IMR-90 (cell line): ENCODE results near the gene TICAM1. TPM values are rescaled to one million over a fixed set of nuclear protein-coding genes. Genes with fewer than 3 reads are reported as not detected.

Experiments
- ATAC-seq: fragments of 200-7000 bp; cut with Tn5 transposase; 2 replicates; pipeline ENCODE4 v1.9.1; 2020; ENCODE audit warnings: low read depth, mild to moderate bottlenecking, moderate library complexity
- BruUV-seq: library from RNA; stranded (reverse); fragments of 400-500 nt; replicated peaks from 2 replicates; lab custom pipeline; 2021; lab: Mats Ljungman, UMichigan
- CTCF ChIA-PET: fragments of 300-600 bp; formaldehyde crosslinking; extraction: SDS; loops from one replicate; lab custom pipeline; 2021; ENCODE audit warnings: antibody characterized with exemption; lab: Yijun Ruan, JAX
- POLR2A ChIA-PET: fragments of 300-600 bp; sonication (Branson Sonifier 250); formaldehyde crosslinking; loops from one replicate; lab custom pipeline; 2022; ENCODE audit warnings: antibody characterized with exemption; ENCODE audit not compliant: unreplicated experiment; lab: Charles Lee
- DNase-seq: peaks from one replicate; pipeline ENCODE4 v3.0.0; 2013
- H2AFZ ChIP-seq: replicated peaks from 2 replicates; pipeline ENCODE3; 2013; ENCODE audit warnings: low read length, mild to moderate bottlenecking; ENCODE audit not compliant: poor library complexity
- H2AK5ac ChIP-seq: 2 replicates; pipeline ENCODE4 v1.6.1; 2013; ENCODE audit warnings: low read depth, low read length, inconsistent platforms
- H2AK9ac ChIP-seq: replicated peaks from 2 replicates; pipeline ENCODE3; 2013; ENCODE audit warnings: mild to moderate bottlenecking, low read depth, low read length, moderate library complexity; ENCODE audit not compliant: poor library complexity
- H2BK120ac ChIP-seq: 2 replicates; pipeline ENCODE4 v1.6.1; 2013; ENCODE audit warnings: low read depth, low read length, inconsistent platforms
- H2BK15ac ChIP-seq: 3 replicates; pipeline ENCODE4 v1.6.1; 2013; ENCODE audit warnings: low read depth, low read length, inconsistent platforms
- H2BK20ac ChIP-seq: 2 replicates; pipeline ENCODE4 v1.6.1; 2013; ENCODE audit warnings: low read depth, mild to moderate bottlenecking, inconsistent platforms, low read length, moderate library complexity
- H2BK5ac ChIP-seq: 2 replicates; pipeline ENCODE4 v1.6.1; 2013; ENCODE audit warnings: mild to moderate bottlenecking, low read depth, low read length, inconsistent platforms; ENCODE audit not compliant: poor library complexity, severe bottlenecking
- H3K14ac ChIP-seq: replicated peaks from 2 replicates; pipeline ENCODE4 v1.6.1; 2013; ENCODE audit warnings: low read depth, low read length, inconsistent platforms
- H3K18ac ChIP-seq: 2 replicates; pipeline ENCODE4 v1.6.1; 2013; ENCODE audit warnings: low read depth, low read length, control low read depth
- H3K23ac ChIP-seq: 2 replicates; pipeline ENCODE4 v1.6.1; 2013; ENCODE audit warnings: low read depth, low read length, inconsistent platforms
- H3K27ac ChIP-seq: 2 replicates; pipeline ENCODE4 v1.5.1; 2013; ENCODE audit warnings: mild to moderate bottlenecking, control low read depth, low read length; ENCODE audit not compliant: insufficient read depth
- H3K27me3 ChIP-seq: 2 replicates; pipeline ENCODE4 v1.6.1; 2013; ENCODE audit warnings: low read length; ENCODE audit not compliant: control insufficient read depth, insufficient read depth
- H3K36me3 ChIP-seq: 2 replicates; pipeline ENCODE4 v1.6.1; 2013; ENCODE audit warnings: low read length, mixed read lengths; ENCODE audit not compliant: control insufficient read depth, insufficient read depth
- H3K4ac ChIP-seq: 2 replicates; pipeline ENCODE4 v1.6.1; 2013; ENCODE audit warnings: low read depth, low read length, inconsistent platforms
- H3K4me1 ChIP-seq: 2 replicates; pipeline ENCODE4 v1.6.1; 2013; ENCODE audit warnings: low read length, mixed read lengths; ENCODE audit not compliant: control insufficient read depth, insufficient read depth
- H3K4me2 ChIP-seq: 2 replicates; pipeline ENCODE4 v1.6.1; 2013; ENCODE audit warnings: low read depth, mild to moderate bottlenecking, control low read depth, low read length, moderate library complexity
- H3K4me3 ChIP-seq: 2 replicates; pipeline ENCODE4 v1.5.1; 2013; ENCODE audit warnings: low read depth, mild to moderate bottlenecking, control low read depth, low read length, moderate library complexity; ENCODE audit not compliant: insufficient read depth
- H3K56ac ChIP-seq: 2 replicates; pipeline ENCODE4 v1.6.1; 2013; ENCODE audit warnings: low read length, inconsistent platforms; ENCODE audit not compliant: insufficient read depth; ENCODE audit errors: extremely low read depth
- H3K79me1 ChIP-seq, 2 experiments: 2 replicates each; pipeline ENCODE4 v1.6.1; 2013; ENCODE audit warnings: low read length in 2 of 2, inconsistent platforms in 1 of 2, low read depth in 1 of 2
- H3K9ac ChIP-seq: 2 replicates; pipeline ENCODE4 v1.6.1; 2013; ENCODE audit warnings: low read depth, low read length, control low read depth
- H3K9me1 ChIP-seq: 2 replicates; pipeline ENCODE4 v1.6.1; 2013; ENCODE audit warnings: low read length, inconsistent platforms; ENCODE audit not compliant: insufficient read depth
- H3K9me3 ChIP-seq: 2 replicates; pipeline ENCODE4 v1.6.1; 2013; ENCODE audit warnings: low read length; ENCODE audit not compliant: control insufficient read depth, insufficient read depth
- H4K20me1 ChIP-seq: 2 replicates; pipeline ENCODE4 v1.6.1; 2013; ENCODE audit warnings: low read length, inconsistent platforms; ENCODE audit not compliant: insufficient read depth
- H4K5ac ChIP-seq: 2 replicates; pipeline ENCODE4 v1.6.1; 2013; ENCODE audit warnings: mild to moderate bottlenecking, low read depth, low read length, control low read depth
- H4K8ac ChIP-seq, 2 experiments: 2 replicates each; pipeline ENCODE4 v1.6.1; 2013; ENCODE audit warnings: low read depth in 2 of 2, low read length in 2 of 2, control low read depth in 1 of 2, inconsistent platforms in 1 of 2
- H4K91ac ChIP-seq: 2 replicates; pipeline ENCODE4 v1.6.1; 2013; ENCODE audit warnings: low read depth, low read length, inconsistent platforms; ENCODE audit not compliant: insufficient read depth
- BHLHE40 ChIP-seq: fragments of 150-350 bp; IDR thresholded peaks from 2 replicates; pipeline ENCODE4 v1.6.1; 2016; ENCODE audit warnings: mild to moderate bottlenecking, low read depth, low read length
- CHD1 ChIP-seq: IDR thresholded peaks from 2 replicates; pipeline ENCODE4 v1.6.1; 2012; ENCODE audit warnings: low read depth, low read length, improper control_type of control experiment
- FOS ChIP-seq: fragments of 150-350 bp; IDR thresholded peaks from 2 replicates; pipeline ENCODE4 v1.6.1; 2016; ENCODE audit warnings: low read depth, low read length
- MAFK ChIP-seq: IDR thresholded peaks from 2 replicates; pipeline ENCODE4 v1.6.1; 2012; ENCODE audit warnings: low read depth, low read length, improper control_type of control experiment
- MXI1 ChIP-seq: IDR thresholded peaks from 2 replicates; pipeline ENCODE4 v1.6.1; 2012; ENCODE audit warnings: low read depth, mild to moderate bottlenecking, low read length, moderate library complexity, borderline replicate concordance
- POLR2A ChIP-seq: IDR thresholded peaks from 2 replicates; pipeline ENCODE4 v1.6.1; 2012; ENCODE audit warnings: mild to moderate bottlenecking, low read depth, low read length
- RAD21 ChIP-seq: IDR thresholded peaks from 2 replicates; pipeline ENCODE4 v1.6.1; 2012; ENCODE audit warnings: low read length, improper control_type of control experiment
- RFX5 ChIP-seq: IDR thresholded peaks from 2 replicates; pipeline ENCODE4 v1.8.0; 2012; ENCODE audit warnings: low read depth, mild to moderate bottlenecking, low read length, moderate library complexity
- SMC3 ChIP-seq: fragments of 150-350 bp; IDR thresholded peaks from 2 replicates; pipeline ENCODE4 v1.6.1; 2016; ENCODE audit warnings: low read depth, mild to moderate bottlenecking, antibody characterized with exemption, low read length, moderate library complexity
- WGBS, 2 experiments: methylation state at CpG; one replicate each; pipeline versions ENCODE4 v1.1.5 to v1.1.7; 2013; ENCODE audit warnings: missing lambda C conversion rate in 2 of 2; ENCODE audit not compliant: insufficient read length in 1 of 2; ENCODE audit errors: extremely low coverage in 2 of 2; 5-methylcytosine and 5-hydroxymethylcytosine counted together
- dilution Hi-C: fragments of 300-500 bp; cut with HindIII; formaldehyde crosslinking; loops from one replicate; pipeline ENCODE4 v1.14.3; 2018; ENCODE audit warnings: low sequenced_read_pairs; ENCODE audit not compliant: unreplicated experiment
- in situ Hi-C: fragments of 300-500 bp; cut with MboI; formaldehyde crosslinking; loops from 3 replicates; pipeline ENCODE4 v1.14.3; 2019; ENCODE audit warnings: low sequenced_read_pairs, inconsistent platforms, mixed read lengths
- intact Hi-C: fragments of 100-400 bp; cut with micrococcal nuclease; formaldehyde crosslinking; loops from 2 replicates; pipeline ENCODE4 v1.10.0; 2022
- polyA plus RNA-seq, 3 experiments: library from polyadenylated mRNA; depleted of rRNA; stranded (reverse); fragments of >200 nt; gene quantifications; 2 replicates each; pipeline ENCODE4 v1.2.3, GENCODE V29; 2012; ENCODE audit warnings: low replicate concordance in 1 of 3
- total RNA-seq: library from RNA; depleted of rRNA; stranded (reverse); fragments of >200 nt; gene quantifications from 2 replicates; pipeline ENCODE4 v1.2.3, GENCODE V29; 2012
- TF ChIP-seq, protein P1 (sequence below): conservative IDR thresholded peaks from 2 replicates; pipeline ENCODE4 v1.5.1; 2012; ENCODE audit warnings: mild to moderate bottlenecking, low read depth, low read length, improper control_type of control experiment
- TF ChIP-seq, protein P2 (sequence below): fragments of 150-350 bp; IDR thresholded peaks from 2 replicates; pipeline ENCODE4 v1.6.1; 2016; ENCODE audit warnings: low read depth, mild to moderate bottlenecking, low read length, moderate library complexity, borderline replicate concordance

TICAM1 gene
- total and polyA plus RNA-seq, 2 of the 4 experiments (the other 2 are of a cell fraction) = 0.90 to 9.2 TPM

DNA sequence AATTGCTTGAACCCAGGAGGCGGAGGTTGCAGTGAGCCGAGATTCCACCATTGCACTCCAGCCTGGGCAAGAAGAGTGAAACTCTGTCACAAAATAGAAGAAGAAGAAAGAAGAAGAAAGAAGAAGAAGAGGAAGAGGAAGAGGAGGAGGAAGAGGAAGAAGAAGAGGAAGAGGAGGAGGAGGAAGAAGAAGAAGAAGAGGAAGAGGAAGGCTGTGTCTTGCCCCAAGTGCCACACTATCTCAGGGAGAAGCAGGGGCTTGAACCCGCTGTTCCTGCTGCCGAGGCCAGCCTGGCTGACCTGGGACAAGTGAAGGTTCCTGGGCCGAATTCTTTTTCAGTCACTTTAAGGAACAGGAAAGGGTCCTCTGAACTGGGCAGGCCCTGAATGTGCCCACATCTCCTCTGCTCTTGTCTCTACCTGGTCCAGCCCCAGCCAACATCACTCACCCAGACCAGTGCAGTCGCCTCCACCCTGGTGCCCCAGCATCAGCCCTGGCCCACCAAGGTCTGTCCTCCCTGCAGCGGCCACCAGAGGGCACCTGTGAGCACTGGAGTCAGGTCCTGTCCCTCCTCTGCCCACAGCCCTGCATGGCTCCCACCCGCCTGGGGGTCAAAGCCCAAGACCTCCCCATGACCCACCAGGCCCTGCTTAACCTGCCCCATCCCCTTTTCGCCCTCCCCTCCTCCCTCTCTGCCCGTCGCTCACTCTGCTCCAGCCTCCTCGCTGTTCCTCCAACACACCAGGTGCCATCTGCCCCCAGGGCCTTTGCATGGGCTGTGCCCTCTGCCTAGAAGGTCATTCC, 20.0 kb downstream of the TICAM1 start (continued):
- TF ChIP-seq, protein P1, sequence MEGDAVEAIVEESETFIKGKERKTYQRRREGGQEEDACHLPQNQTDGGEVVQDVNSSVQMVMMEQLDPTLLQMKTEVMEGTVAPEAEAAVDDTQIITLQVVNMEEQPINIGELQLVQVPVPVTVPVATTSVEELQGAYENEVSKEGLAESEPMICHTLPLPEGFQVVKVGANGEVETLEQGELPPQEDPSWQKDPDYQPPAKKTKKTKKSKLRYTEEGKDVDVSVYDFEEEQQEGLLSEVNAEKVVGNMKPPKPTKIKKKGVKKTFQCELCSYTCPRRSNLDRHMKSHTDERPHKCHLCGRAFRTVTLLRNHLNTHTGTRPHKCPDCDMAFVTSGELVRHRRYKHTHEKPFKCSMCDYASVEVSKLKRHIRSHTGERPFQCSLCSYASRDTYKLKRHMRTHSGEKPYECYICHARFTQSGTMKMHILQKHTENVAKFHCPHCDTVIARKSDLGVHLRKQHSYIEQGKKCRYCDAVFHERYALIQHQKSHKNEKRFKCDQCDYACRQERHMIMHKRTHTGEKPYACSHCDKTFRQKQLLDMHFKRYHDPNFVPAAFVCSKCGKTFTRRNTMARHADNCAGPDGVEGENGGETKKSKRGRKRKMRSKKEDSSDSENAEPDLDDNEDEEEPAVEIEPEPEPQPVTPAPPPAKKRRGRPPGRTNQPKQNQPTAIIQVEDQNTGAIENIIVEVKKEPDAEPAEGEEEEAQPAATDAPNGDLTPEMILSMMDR = peak; percentile 71
- TF ChIP-seq POLR2A = no peak
- TF ChIP-seq BHLHE40 = no peak

DNA sequence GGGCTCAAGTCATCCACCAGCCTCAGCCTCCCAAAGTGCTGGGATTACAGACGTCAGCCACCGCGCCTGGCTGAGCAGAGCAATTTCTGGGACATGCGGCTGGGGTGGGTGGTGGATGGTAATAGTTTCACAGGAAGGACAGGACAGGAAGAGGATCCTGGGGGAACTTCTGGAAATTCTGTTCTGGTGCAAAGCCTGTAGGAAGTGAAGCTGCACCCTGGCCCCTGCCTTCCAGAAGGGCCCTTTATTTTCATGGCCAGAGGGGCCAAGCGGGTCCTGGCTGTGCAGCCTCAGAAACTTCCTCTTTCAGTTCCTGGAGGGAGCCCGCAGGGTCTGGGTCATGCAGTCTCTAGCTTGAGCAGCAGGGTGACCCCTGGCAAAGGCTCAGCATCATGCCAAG, 24.3 kb downstream of the TICAM1 start:
- in situ Hi-C loops (loop anchor here (5.0 kb wide), 2 partner anchors 105 to 225 kb away; no protein-coding TSS in a partner anchor), intact Hi-C loops (no loop called here)
- BruUV-seq = no TSS peak
- no peak for TF ChIP-seq CHD1
- TF ChIP-seq RAD21 = no peak
- TF ChIP-seq, protein P2, sequence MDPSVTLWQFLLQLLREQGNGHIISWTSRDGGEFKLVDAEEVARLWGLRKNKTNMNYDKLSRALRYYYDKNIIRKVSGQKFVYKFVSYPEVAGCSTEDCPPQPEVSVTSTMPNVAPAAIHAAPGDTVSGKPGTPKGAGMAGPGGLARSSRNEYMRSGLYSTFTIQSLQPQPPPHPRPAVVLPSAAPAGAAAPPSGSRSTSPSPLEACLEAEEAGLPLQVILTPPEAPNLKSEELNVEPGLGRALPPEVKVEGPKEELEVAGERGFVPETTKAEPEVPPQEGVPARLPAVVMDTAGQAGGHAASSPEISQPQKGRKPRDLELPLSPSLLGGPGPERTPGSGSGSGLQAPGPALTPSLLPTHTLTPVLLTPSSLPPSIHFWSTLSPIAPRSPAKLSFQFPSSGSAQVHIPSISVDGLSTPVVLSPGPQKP = no peak
- TF ChIP-seq RFX5 = no peak
- no peak for TF ChIP-seq SMC3
- TF ChIP-seq MAFK = no peak
- TF ChIP-seq FOS = no peak
- TF ChIP-seq MXI1 = no peak
- TF ChIP-seq, protein P1 = no peak

More for the DNA sequence above, 24.3 kb downstream of the TICAM1 start:
- Histone ChIP-seq H2BK5ac (no peak overlapping the region), H3K27ac (no peak overlapping the region), H4K91ac (no peak overlapping the region), H3K4me2 (no peak overlapping the region), H4K8ac (no peak overlapping the region), H2BK120ac (no peak overlapping the region), H3K4me3 (no peak overlapping the region), H3K9me3 (no peaks in the 10 kb centered on the region), H3K27me3 (no peaks in the 10 kb centered on the region), H3K14ac (no peak overlapping the region), H3K56ac (no peak overlapping the region), H3K18ac (no peak overlapping the region), H2BK20ac (no peak overlapping the region), H3K79me1 (peaks cover 0 to 4% of the 10 kb centered on the region in 2 experiments; a peak in 1 of 4 replicates), H2AFZ (no peak overlapping the region), H3K4ac (no peak overlapping the region), H2BK15ac (no peak overlapping the region), H2AK9ac (no peak overlapping the region), H3K9me1 (0 out of 2 replicates have a peak, but pooled peaks cover 3% of the 10 kb centered on the region), H2AK5ac (no peak overlapping the region), H3K36me3 (no peaks in the 10 kb centered on the region), H4K20me1 (no peaks in the 10 kb centered on the region), H3K9ac (no peak overlapping the region), H4K5ac (no peak overlapping the region), H3K23ac (no peak overlapping the region), H3K4me1 (no peaks in the 10 kb centered on the region)
- dilution Hi-C loops = no loop called here
- ChIA-PET POLR2A (no interaction called here), CTCF (no interaction called here)
- no CpG with 5 or more reads among the region's 6 CpGs for WGBS, 2 experiments
- ATAC-seq (no peak), DNase-seq (no peak)
